Keratinocyte (primary cell): Measurements from ENCODE around the gene HNRNPH1. TPM values are rescaled to one million over a fixed set of nuclear protein-coding genes. Genes with fewer than 3 reads are reported as not detected.

Experiments used
- DNase-seq: peaks from one replicate; pipeline ENCODE4 v3.0.0-alpha.2; 2011; ENCODE audit warnings: low read depth, missing footprints, low spot score
- FAIRE-seq: peaks from 2 replicates; lab custom pipeline; 2011; peaks lifted over from hg19 to GRCh38; lab: Jason Lieb, UNC
- H2AFZ ChIP-seq: 2 replicates; pipeline ENCODE4 v1.6.0; 2012; ENCODE audit warnings: low read length, control low read depth, inconsistent platforms; ENCODE audit not compliant: control insufficient read depth
- H3K27ac ChIP-seq: 2 replicates; pipeline ENCODE4 v1.5.1; 2011; ENCODE audit warnings: low read length; ENCODE audit not compliant: control insufficient read depth, insufficient read depth
- H3K27me3 ChIP-seq: 3 replicates; pipeline ENCODE4 v1.6.0; 2011; ENCODE audit warnings: low read length; ENCODE audit not compliant: control insufficient read depth, insufficient read depth; ENCODE audit errors: extremely low read depth
- H3K36me3 ChIP-seq, 2 experiments: 2 replicates in 1 of 2; 3 replicates in 1 of 2; pipeline ENCODE4 v1.5.1; 2011; ENCODE audit warnings: low read length in 2 of 2, mild to moderate bottlenecking in 1 of 2; ENCODE audit not compliant: control insufficient read depth in 2 of 2, insufficient read depth in 2 of 2; ENCODE audit errors: extremely low read depth in 1 of 2
- H3K4me1 ChIP-seq: 3 replicates; pipeline ENCODE4 v1.5.1; 2011; ENCODE audit warnings: low read length; ENCODE audit not compliant: control insufficient read depth, insufficient read depth; ENCODE audit errors: extremely low read depth
- H3K4me2 ChIP-seq: 3 replicates; pipeline ENCODE4 v1.6.0; 2011; ENCODE audit warnings: low read depth, low read length; ENCODE audit not compliant: control insufficient read depth, insufficient read depth; ENCODE audit errors: extremely low read depth
- H3K4me3 ChIP-seq, 3 experiments: fragments of 200-600 bp in 1 of 3; sonication (generic) in 1 of 3; 2 replicates in 2 of 3; 3 replicates in 1 of 3; pipeline ENCODE4 v1.5.1; 2011 to 2016; ENCODE audit warnings: low read length in 3 of 3, mild to moderate bottlenecking in 3 of 3, control low read depth in 2 of 3, inconsistent platforms in 1 of 3, low read depth in 1 of 3, mixed read lengths in 1 of 3, mixed run types in 1 of 3, moderate library complexity in 1 of 3; ENCODE audit not compliant: control insufficient read depth in 2 of 3, insufficient read depth in 2 of 3; ENCODE audit errors: extremely low read depth in 1 of 3
- H3K79me2 ChIP-seq: 2 replicates; pipeline ENCODE4 v1.6.0; 2012; ENCODE audit warnings: low read length; ENCODE audit not compliant: control insufficient read depth, insufficient read depth
- H3K9ac ChIP-seq: 3 replicates; pipeline ENCODE4 v1.6.0; 2011; ENCODE audit warnings: low read length; ENCODE audit not compliant: control insufficient read depth, insufficient read depth; ENCODE audit errors: extremely low read depth
- H3K9me1 ChIP-seq: 3 replicates; pipeline ENCODE4 v1.6.0; 2011; ENCODE audit warnings: low read length; ENCODE audit not compliant: control insufficient read depth, insufficient read depth; ENCODE audit errors: extremely low read depth
- H3K9me3 ChIP-seq: 2 replicates; pipeline ENCODE4 v1.5.1; 2012; ENCODE audit warnings: low read depth, low read length; ENCODE audit not compliant: control insufficient read depth
- H4K20me1 ChIP-seq: 3 replicates; pipeline ENCODE4 v1.6.0; 2011; ENCODE audit warnings: low read length; ENCODE audit not compliant: control insufficient read depth, insufficient read depth; ENCODE audit errors: extremely low read depth
- EZH2 ChIP-seq: IDR thresholded peaks from one replicate; pipeline ENCODE4 v1.6.1; 2012; ENCODE audit warnings: inconsistent platforms, mild to moderate bottlenecking, low read length, moderate library complexity
- dilution Hi-C: fragments of 300-500 bp; cut with MboI; formaldehyde crosslinking; loops from one replicate; pipeline ENCODE4 v1.7.0; 2020; ENCODE audit warnings: low sequenced_read_pairs; ENCODE audit not compliant: extremely low pct_ligation_motif_present
- polyA plus RNA-seq, 5 experiments: library from polyadenylated mRNA; depleted of rRNA in 3 of 5; stranded (reverse) in 3 of 5; stranded (forward) in 1 of 5; unstranded in 1 of 5; fragments of >200 nt; gene quantifications; 1 replicate in 1 of 5; 2 replicates in 3 of 5; 3 replicates in 1 of 5; pipeline versions ENCODE4 v1.2.1 to v1.2.3, GENCODE V29; 2011 to 2012; ENCODE audit warnings: missing spikeins in 2 of 5, low read depth in 1 of 5, low replicate concordance in 1 of 5
- TF ChIP-seq, protein P1 (sequence below), 3 experiments: IDR thresholded peaks in 1 of 3; conservative IDR thresholded peaks in 1 of 3; optimal IDR thresholded peaks in 1 of 3; 2 replicates in 2 of 3; 3 replicates in 1 of 3; pipeline versions ENCODE3 to v1.5.1; 2011; ENCODE audit warnings: low read length in 3 of 3, mild to moderate bottlenecking in 3 of 3, moderate library complexity in 2 of 3, control low read depth in 1 of 3, inconsistent platforms in 1 of 3; ENCODE audit not compliant: insufficient read depth in 2 of 3; ENCODE audit errors: extremely low read depth in 1 of 3

The HNRNPH1 gene
- polyA plus RNA-seq, 1 donor (not counting 4 experiments of a cell fraction or from before 2014, with no cell fraction given): 431 TPM

DNA sequence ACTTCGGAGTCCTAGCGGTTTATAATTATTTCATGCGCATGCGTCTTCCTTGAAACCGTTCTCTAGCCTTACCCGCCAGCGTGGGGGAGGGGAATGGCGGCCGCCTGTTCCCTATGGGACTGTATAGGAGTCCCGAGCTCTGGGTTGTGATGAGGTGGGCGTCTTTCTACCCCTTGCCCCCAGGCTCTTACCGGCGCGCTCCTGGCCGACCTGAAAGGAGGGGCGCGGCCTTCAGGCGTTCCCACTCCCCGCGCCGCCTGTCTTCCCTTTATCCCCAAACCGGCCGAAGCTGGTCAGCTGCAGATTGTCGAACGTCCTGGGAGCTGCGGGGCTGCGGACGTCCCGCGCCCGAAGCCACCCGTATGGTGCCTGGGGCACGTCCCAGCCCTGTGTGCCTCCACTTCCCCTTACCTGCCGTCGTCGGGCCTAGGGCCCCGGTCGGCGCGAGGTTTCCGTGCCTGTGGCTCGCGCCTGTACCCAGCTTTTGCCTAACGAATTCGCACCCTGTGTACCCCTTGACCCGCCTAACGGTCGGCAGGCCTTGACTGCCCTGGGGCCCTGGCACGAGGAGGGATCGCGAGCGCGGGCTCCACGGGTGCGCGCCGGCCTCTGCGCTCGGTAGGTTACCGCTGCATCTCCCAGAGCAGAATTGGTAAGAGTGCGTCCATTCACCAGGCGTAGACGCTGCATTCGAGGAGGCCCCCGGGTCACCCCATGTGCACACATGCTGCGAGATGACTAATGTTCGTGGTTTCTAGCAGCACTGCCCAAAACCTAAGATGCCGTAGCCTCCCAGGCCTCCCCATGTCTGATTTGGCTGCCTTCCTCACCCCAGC is 653 bp upstream of the HNRNPH1 start:
- H3K79me2 ChIP-seq: peaks cover 42% of the 10 kb centered on the region
- peak overlapping the region; percentile 90 for H3K27ac ChIP-seq
- H3K9me1 ChIP-seq: no peaks in the 10 kb centered on the region
- no peaks in the 10 kb centered on the region for H3K27me3 ChIP-seq
- peak overlapping the region; percentile 91 for H2AFZ ChIP-seq
- DNase-seq (no peak), FAIRE-seq (no peak)
- peak overlapping the region; percentile 99 for H3K9ac ChIP-seq
- dilution Hi-C loops: no loop called here
- H3K36me3 ChIP-seq: peaks cover 12 to 22% of the 10 kb centered on the region in 2 experiments
- TF ChIP-seq, protein P1, sequence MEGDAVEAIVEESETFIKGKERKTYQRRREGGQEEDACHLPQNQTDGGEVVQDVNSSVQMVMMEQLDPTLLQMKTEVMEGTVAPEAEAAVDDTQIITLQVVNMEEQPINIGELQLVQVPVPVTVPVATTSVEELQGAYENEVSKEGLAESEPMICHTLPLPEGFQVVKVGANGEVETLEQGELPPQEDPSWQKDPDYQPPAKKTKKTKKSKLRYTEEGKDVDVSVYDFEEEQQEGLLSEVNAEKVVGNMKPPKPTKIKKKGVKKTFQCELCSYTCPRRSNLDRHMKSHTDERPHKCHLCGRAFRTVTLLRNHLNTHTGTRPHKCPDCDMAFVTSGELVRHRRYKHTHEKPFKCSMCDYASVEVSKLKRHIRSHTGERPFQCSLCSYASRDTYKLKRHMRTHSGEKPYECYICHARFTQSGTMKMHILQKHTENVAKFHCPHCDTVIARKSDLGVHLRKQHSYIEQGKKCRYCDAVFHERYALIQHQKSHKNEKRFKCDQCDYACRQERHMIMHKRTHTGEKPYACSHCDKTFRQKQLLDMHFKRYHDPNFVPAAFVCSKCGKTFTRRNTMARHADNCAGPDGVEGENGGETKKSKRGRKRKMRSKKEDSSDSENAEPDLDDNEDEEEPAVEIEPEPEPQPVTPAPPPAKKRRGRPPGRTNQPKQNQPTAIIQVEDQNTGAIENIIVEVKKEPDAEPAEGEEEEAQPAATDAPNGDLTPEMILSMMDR (optimal IDR thresholded peaks at IDR 0.05 in 1 of 3, IDR thresholded peaks at IDR 0.05 in 1 of 3, conservative IDR thresholded peaks at IDR 0.05 in 1 of 3; ENCODE audit: extremely low read depth in 1 of 3, insufficient read depth in 2 of 3, low read length in 3 of 3): no peak
- H4K20me1 ChIP-seq: peaks cover 33% of the 10 kb centered on the region
- peak overlapping the region; percentile 44 to 76 (median 70) for H3K4me3 ChIP-seq
- H3K4me2 ChIP-seq: peak overlapping the region; percentile 95
- peaks cover 33% of the 10 kb centered on the region for H3K4me1 ChIP-seq
- no peaks in the 10 kb centered on the region for H3K9me3 ChIP-seq

DNA sequence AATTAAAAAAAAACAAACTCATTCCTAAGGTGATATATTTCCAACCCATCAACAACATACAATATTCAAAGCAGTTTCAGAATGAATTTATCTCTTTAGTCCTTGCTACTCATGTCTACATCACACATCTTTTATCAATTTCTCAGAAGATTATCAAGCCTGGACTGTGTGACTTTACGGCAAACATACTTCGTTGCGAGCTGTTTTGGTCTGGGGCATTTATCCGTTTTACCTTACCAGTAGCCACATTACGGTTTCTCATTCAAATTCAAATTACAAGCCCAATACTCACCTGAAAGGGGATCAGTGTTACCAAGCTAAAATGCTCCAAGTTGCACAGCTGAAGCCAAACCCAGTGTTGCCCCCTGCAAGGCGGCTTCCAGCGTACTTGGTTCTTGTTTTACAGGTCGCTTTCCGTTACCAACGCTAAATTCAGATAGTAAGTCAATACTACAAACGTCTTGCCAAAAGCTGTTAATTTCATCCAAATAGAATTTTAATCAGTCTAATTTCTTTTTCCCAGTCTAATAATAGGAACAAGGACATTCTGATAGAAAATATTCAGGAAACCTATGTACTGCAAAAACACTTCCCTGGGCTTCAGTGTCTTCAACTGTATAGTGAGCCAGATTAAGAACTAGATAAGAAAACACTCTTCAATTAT is 1.8 kb downstream of the HNRNPH1 start:
- H3K9me3 ChIP-seq: no peaks in the 10 kb centered on the region
- DNase-seq: no peak
- dilution Hi-C loops: no loop called here
- no peaks in the 10 kb centered on the region for H3K9me1 ChIP-seq
- peak overlapping the region; percentile 91 for H3K4me2 ChIP-seq
- H3K27me3 ChIP-seq: no peaks in the 10 kb centered on the region
- peak overlapping the region; percentile 78 for H3K9ac ChIP-seq
- FAIRE-seq: no peak
- H3K4me1 ChIP-seq: peaks cover 33% of the 10 kb centered on the region
- peaks cover 49% of the 10 kb centered on the region for H4K20me1 ChIP-seq
- H3K4me3 ChIP-seq: peak overlapping the region; percentile 69 to 90 (median 75)
- H3K27ac ChIP-seq: peak overlapping the region; percentile 55
- H3K36me3 ChIP-seq: peaks cover 26 to 42% of the 10 kb centered on the region in 2 experiments
- no peak overlapping the region for H2AFZ ChIP-seq
- TF ChIP-seq EZH2: no peak
- TF ChIP-seq, protein P1 (optimal IDR thresholded peaks at IDR 0.05 in 1 of 3, IDR thresholded peaks at IDR 0.05 in 1 of 3, conservative IDR thresholded peaks at IDR 0.05 in 1 of 3; ENCODE audit: extremely low read depth in 1 of 3, insufficient read depth in 2 of 3, low read length in 3 of 3): no peak
- peaks cover 61% of the 10 kb centered on the region for H3K79me2 ChIP-seq
